Adrenal gland (tissue), 5 donors: ENCODE measurements around the gene ACER3.

Experiments
- CTCF ChIP-seq, 6 experiments: fragments of 450-650 bp in 4 of 6; fragments of 200-600 bp in 2 of 6; sonication (generic) in 1 of 6; IDR thresholded peaks; 1 replicate in 5 of 6; 2 replicates in 1 of 6; pipeline versions ENCODE4 v1.5.1 to v1.8.0; 2016 to 2021; ENCODE audit warnings: antibody characterized with exemption in 6 of 6, mild to moderate bottlenecking in 2 of 6, moderate library complexity in 1 of 6
- POLR2A ChIP-seq, 2 donors: fragments of 450-650 bp; IDR thresholded peaks; one replicate each; pipeline ENCODE4 v1.6.1; 2017; ENCODE audit warnings: antibody characterized with exemption in 2 of 2, mild to moderate bottlenecking in 2 of 2, moderate library complexity in 1 of 2
- donor health status: DM: no; HTN: no; CAD: no.

GRCh38 chr11:77056814-77057402 lies 196.2 kb downstream of the ACER3 start:
- TF ChIP-seq CTCF (IDR thresholded peaks at IDR 0.05) (no peak), POLR2A (IDR thresholded peaks at IDR 0.05) (no peak)
